GM18511 (cell line): ENCODE results near the gene SPATA31E1.
"Not testable (repeated sequence)": the region's sequence is repeated elsewhere in the genome, so short reads cannot be mapped to it uniquely, and the experiment has no call there.

ENCODE experiments used
- ATAC-seq: cut with Tn5 transposase; IDR thresholded peaks from one replicate; pipeline ENCODE4 v1.9.1; 2021; ENCODE audit warnings: mild to moderate bottlenecking, moderate library complexity; ENCODE audit not compliant: unreplicated experiment

Gene SPATA31E1

GRCh38 chr9:87919013-87919412, 36.3 kb downstream of the SPATA31E1 start:
- not testable (repeated sequence) for ATAC-seq

DNA sequence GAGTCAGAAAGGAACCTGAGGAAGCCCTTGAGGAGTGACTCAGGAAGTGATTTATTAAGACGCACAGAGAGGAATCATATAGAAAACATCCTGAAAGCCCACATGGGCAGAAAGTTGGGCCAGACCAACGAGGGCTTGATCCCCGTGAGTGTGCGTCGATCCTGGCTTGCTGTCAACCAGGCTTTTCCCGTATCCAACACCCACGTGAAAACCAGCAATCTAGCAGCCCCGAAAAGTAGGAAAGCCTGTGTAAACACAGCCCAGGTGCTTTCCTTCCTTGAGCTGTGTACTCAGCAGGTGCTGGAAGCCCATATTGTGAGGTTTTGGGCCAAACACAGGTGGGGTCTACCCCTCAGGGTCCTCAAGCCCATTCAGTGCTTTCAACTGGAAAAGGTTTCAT, 38.9 kb downstream of the SPATA31E1 start:
- not testable (repeated sequence) for ATAC-seq

DNA sequence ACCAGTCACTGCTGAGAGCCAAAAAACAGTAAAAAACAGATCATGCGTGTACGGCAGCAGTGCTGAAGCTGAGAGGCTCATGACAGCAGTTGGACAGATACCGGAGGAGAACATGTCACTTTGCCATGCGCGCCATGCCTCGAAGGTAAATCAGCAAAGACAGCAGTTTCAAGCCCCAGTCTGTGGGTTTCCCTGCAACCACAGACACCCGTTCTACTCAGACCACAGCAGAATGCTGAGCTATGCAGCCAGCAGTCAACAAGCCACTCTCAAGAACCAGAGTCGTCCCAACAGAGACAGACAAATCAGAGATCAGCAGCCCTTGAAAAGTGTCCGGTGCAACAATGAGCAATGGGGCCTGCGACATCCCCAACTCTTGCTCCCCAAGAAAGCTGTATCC, 40.3 kb downstream of the SPATA31E1 start:
- ATAC-seq: not testable (repeated sequence)

- not testable (repeated sequence) for ATAC-seq
Observed at GRCh38 chr9:87924851-87925250, 42.2 kb downstream of the SPATA31E1 start.

- not testable (repeated sequence) for ATAC-seq
Observed at GRCh38 chr9:87929152-87929551, 46.5 kb downstream of the SPATA31E1 start.

- ATAC-seq: not testable (repeated sequence)
Observed at GRCh38 chr9:87934444-87934843, 51.8 kb downstream of the SPATA31E1 start.

DNA sequence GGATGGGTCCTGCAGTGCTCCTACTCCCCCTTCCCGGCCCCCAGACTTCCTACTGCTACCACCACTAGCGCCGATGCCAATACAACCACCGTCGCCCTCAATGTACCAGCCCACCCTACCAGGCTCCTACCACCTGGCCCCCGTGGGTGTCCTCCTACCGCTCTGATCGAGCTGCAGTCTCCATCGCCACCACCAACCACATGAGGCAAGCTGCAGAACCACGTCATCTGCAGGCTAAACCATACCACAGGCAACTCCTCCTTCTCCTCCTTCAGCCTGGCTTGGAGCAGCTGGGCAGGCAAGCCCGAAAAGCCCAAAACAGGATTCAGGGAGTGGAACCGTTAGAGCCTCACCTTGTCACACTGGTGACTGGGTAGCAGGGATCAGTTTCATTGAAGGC, 54.7 kb downstream of the SPATA31E1 start:
- ATAC-seq: not testable (repeated sequence)

DNA sequence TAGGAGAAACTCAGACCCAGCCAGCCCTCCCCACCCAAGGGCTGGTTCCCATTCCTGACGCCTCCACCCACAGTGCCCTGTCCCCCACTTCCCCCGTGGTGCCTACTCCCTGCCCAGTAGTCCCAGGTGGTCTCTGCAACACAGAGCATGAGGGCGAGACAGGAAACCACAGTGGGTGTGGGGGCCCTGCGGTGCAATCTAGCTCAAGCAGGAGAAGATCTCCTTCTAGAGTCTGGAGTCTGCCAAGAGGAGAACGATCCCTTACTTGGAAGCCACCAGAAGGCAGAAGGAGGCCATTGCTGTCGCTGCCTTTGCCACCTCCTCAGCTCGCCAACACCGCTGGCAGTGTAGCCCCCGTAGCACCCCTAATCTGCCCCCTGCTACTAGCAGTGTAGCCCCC, 55.2 kb downstream of the SPATA31E1 start:
- not testable (repeated sequence) for ATAC-seq

DNA sequence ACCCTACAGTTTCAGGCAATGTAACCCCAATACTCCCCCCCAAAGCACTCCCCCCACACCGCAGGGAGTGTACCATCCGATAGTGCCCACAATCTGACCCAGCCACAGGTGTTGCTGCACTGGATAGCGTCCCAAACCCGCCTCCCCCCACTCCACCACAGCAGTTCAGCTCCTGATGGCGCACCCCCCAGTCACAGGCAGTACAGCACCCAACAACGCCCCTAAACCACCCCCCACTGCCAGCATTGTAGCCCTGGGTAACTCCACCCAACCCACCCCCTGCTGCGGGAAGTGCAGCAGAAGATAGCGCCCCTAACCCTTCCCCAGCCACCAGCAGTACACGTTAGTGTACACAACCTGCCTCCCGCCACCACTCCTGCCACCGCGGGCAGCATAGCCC, 55.7 kb downstream of the SPATA31E1 start:
- ATAC-seq: not testable (repeated sequence)
